ENCODE measurements around the gene FHIT.
"Not testable (repeated sequence)": the region's sequence is repeated elsewhere in the genome, so short reads cannot be mapped to it uniquely, and the experiment has no call there.

Gene FHIT

GRCh38 chr3:59824876-59825275 is 1426.4 kb downstream of the FHIT start:
- DNase-seq (ENCODE audit: low read depth), result no peak

GRCh38 chr3:59821274-59821673 is 1430.0 kb downstream of the FHIT start:
- DNase-seq (ENCODE audit: low read depth), result no peak

GRCh38 chr3:59820352-59820934 is 1430.8 kb downstream of the FHIT start:
- no peak for DNase-seq (ENCODE audit: low read depth)

- no peak for DNase-seq (ENCODE audit: low read depth)
Observed at GRCh38 chr3:59818919-59819300, 1432.3 kb downstream of the FHIT start.

GRCh38 chr3:59818033-59818918 is 1433.0 kb downstream of the FHIT start:
- DNase-seq (ENCODE audit: low read depth), result no peak

- DNase-seq (ENCODE audit: low read depth), result no peak
Observed at GRCh38 chr3:59817511-59817910, 1433.7 kb downstream of the FHIT start.

GRCh38 chr3:59816312-59816711 is 1434.9 kb downstream of the FHIT start:
- no peak for DNase-seq (ENCODE audit: low read depth)

GRCh38 chr3:59813148-59813538 is 1438.1 kb downstream of the FHIT start:
- no peak for DNase-seq (ENCODE audit: low read depth)

- DNase-seq (ENCODE audit: low read depth), result no peak
Observed at GRCh38 chr3:59812237-59813147, 1438.8 kb downstream of the FHIT start.

- no peak for DNase-seq (ENCODE audit: low read depth)
Observed at GRCh38 chr3:59811160-59811559, 1440.1 kb downstream of the FHIT start.

- DNase-seq (ENCODE audit: low read depth), result no peak
Observed at GRCh38 chr3:59810606-59811005, 1440.6 kb downstream of the FHIT start.

GRCh38 chr3:59809710-59810444 is 1441.4 kb downstream of the FHIT start:
- DNase-seq (ENCODE audit: low read depth), result no peak

GRCh38 chr3:59809016-59809415 is 1442.2 kb downstream of the FHIT start:
- no peak for DNase-seq (ENCODE audit: low read depth)

- no peak for DNase-seq (ENCODE audit: low read depth)
Observed at GRCh38 chr3:59808446-59808845, 1442.8 kb downstream of the FHIT start.

GRCh38 chr3:59803268-59803667 is 1448.0 kb downstream of the FHIT start:
- DNase-seq (ENCODE audit: low read depth), result no peak

- not testable (repeated sequence) for DNase-seq (ENCODE audit: low read depth)
Observed at GRCh38 chr3:59802453-59802852, 1448.8 kb downstream of the FHIT start.

- no peak for DNase-seq (ENCODE audit: low read depth)
Observed at GRCh38 chr3:59802045-59802444, 1449.2 kb downstream of the FHIT start.

GRCh38 chr3:59800481-59800880 is 1450.8 kb downstream of the FHIT start:
- DNase-seq (ENCODE audit: low read depth), result no peak

- no peak for DNase-seq (ENCODE audit: low read depth)
Observed at GRCh38 chr3:59798372-59799086, 1452.7 kb downstream of the FHIT start.

GRCh38 chr3:59797533-59797932 is 1453.7 kb downstream of the FHIT start:
- no peak for DNase-seq (ENCODE audit: low read depth)

- no peak for DNase-seq (ENCODE audit: low read depth)
Observed at GRCh38 chr3:59796456-59796855, 1454.8 kb downstream of the FHIT start.

Data from stimulated activated CD8-positive, alpha-beta memory T cell treated with anti-CD3 and anti-CD28 coated beads, Interleukin-12 subunit alpha, Interleukin-12 subunit beta, amount 100 ng/mL, for 4 hours (primary cell).